Measurements from ENCODE around the gene CTRL.
A peak's percentile ranks its signal among the peaks of the same experiment; 100 is the strongest.

CTRL gene

DNA sequence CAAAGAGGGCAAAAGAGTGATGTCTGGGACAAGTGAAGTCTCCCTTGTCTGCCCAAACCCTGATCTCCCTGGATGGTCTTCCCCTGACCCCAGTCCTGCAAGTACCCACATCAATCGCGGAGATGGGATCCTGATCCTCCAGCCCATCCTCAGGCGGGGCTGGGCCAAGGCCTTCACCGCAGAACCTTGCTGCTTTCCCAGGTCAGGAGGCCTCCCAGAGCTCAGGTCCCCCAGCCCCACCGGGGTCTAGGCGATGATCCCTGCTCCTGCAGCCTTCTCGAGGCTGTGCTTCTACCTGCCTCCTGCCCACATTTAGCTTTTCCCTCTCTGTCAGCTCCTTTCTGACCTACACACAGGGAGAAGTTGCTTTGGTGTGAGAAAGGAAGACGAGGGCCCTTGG lies 30.5 kb upstream of the CTRL start:
- no peak for DNase-seq

DNA sequence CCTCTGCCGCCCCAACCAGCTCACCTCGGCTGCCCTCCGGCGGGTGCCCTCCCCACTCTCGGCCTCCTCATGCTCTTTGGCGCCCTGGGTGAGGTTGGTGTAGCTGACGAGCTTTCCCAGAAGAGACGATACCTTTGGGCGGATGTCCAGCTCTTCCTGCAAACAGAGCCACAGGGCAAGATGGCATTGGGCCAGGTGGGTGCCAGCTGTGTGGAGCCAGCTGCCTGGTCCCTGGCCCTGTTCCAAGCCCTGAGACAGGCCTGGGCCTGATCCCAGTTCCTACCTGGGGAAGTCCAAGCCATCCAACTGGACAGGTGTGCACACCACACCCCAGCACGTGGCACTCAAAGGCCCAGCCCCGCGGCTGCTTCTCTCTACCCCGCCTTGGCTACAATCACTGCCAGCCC lies 29.9 kb upstream of the CTRL start:
- DNase-seq, result peak; percentile 88 to 98 (median 95)

- DNase-seq, result no peak
Observed at GRCh38 chr16:67959536-67960329, 28.1 kb upstream of the CTRL start.

DNA sequence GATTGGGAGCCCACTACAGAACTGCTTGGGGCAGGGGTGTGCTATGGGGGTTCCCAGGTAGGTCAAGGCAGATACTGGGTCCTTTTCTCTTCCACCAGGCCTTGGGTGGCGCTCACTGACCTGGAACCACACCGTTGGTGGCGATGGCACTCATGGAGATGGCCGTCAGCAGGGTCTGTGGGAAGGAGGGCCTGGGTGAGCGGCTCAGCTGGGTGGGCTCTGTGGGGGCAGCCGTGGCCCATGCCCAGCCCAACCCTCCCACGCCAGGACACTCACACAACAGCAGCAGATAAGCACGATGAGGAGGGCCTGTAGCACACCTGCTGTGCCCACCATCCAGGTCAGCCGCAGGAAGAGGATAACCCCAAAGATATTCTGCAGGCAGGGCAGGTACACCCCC lies 26.0 kb upstream of the CTRL start:
- no peak for DNase-seq

GRCh38 chr16:67954421-67955196 lies 22.9 kb upstream of the CTRL start:
- no peak for DNase-seq

- peak in 1 of 3 experiments; percentile 24 for DNase-seq
Observed at GRCh38 chr16:67953641-67954375, 22.1 kb upstream of the CTRL start.

DNA sequence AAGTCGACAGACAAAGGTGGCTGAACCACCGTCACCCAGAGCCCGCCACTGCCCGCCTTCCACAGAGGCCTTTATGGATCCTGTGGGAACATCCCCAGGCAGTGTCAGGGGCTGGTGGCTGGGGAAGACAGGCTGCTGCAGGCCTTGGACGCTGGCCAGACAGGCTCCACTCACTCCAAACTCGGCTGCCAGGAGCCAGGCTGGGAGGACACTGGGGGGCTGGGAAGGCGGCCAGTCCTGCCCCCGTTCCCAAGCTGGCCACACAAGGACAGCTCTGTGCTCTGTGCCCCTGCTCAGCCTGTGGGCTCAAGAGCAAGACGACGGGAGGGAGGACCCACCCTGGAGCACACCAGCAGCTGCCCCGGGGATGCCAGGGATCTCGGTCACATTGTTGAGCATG lies 19.8 kb upstream of the CTRL start:
- no peak for DNase-seq

- no peak for DNase-seq
Observed at GRCh38 chr16:67950335-67950843, 18.7 kb upstream of the CTRL start.

- no peak for DNase-seq
Observed at GRCh38 chr16:67949645-67950044, 18.0 kb upstream of the CTRL start.

GRCh38 chr16:67948015-67948414 lies 16.4 kb upstream of the CTRL start:
- DNase-seq, result no peak

- DNase-seq, result no peak
Observed at GRCh38 chr16:67946966-67947558, 15.4 kb upstream of the CTRL start.

- DNase-seq, result no peak
Observed at GRCh38 chr16:67946128-67946569, 14.5 kb upstream of the CTRL start.

GRCh38 chr16:67945392-67945933 lies 13.8 kb upstream of the CTRL start:
- DNase-seq, result no peak

- no peak for DNase-seq
Observed at GRCh38 chr16:67944690-67945391, 13.2 kb upstream of the CTRL start.

DNA sequence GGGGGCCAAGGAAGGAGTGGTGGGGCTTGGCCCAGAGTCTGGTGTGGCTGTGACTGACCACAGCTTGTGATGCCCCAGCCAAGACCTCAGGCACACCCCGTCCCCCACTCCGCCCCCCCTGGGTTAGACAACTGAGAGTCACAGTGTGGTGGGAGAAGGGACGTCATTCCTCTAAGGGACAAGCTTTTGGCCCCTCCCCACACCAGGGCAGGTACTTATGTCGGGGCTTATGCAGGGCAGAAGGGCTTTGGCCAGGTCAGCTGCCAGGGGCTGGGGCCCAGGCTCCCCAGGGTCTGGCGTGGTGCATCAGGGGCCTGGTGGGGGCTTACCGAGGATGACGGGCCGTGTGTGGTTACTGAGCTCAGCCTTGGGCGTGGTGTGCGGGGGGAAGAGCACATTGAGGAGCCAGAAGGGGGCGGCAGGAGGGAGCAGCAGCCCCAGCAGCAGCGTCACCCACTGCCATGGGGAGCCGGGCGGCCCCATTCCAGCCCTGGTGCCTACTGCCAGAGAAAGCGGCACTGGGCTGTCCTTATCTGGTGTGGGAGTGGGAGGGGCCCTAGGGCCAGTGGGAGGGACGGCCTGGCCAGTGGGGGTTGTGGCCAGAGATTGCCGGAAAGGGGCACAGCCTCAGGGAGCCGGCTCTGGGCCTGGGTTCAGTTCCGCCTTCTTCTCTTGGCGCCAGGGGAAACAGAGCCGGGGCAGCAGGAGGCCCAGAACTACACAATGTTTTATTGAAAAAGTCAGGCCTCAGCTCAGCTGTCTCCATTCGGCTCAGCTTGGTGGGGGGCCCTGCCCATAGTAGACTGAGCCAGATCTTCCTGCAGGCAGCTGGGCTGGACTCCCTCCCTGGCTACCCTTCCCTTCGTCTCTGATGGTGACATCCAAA lies 12.2 kb upstream of the CTRL start, which contains the start of gene LCAT:
TSS of gene LCAT (minus strand) at position 502 of the 886 bp plus-strand sequence. CDS start at position 483, 19 bp downstream.
- no peak for DNase-seq

DNA sequence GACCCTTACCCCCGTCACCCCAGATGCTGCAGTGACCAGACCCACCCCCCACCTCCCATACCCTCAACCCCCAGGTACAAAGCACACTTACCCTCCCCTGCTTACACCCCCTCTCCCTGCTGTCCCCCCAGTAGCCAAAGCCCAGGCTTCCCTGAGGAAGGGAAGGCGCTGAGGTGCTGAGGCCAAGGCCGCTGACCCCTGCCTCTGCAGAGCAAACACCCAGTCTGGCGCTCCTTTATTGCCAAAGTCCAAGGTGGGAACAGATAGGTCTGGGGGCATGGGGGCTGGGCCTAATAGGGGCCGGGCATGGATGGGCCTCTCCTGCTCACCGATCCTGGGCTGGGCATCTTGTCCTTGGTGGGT lies 11.6 kb upstream of the CTRL start:
- no peak for DNase-seq

DNA sequence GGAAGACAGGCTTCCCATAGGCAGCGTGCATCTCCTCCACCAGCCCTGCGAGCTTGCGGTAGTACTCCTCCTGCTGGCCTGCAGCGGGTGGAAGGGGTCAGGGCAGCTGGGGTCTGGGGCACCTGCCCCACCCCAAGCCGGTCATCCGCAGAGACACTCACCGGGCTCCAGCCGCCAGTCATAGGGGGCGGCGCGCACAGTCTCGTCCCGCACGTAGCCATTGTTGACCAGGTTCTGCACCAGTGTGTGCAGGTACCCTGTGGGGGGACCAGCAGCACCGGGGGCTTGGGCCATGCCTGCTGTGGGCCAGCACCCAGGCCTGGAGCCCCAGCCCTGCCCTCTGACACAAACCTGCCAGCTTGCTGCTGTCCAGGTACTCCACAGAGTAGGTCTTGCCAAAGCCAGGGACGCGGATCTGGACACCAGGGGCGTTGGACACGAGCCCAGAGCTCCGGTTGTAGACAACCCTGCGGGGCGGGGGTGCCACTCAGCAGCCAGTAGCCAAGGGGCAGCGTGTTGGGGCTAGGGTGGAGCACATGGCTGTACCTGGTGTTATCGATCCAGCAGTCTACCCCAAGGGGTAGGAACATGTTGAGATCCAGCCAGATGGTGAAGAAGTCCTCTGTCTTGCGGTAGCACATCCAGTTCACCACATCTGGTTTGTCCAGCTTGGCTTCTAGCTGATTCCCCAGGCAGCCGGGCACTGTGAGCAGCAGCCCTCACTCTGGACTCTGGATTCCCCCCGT lies 11.0 kb upstream of the CTRL start:
- DNase-seq, result no peak

DNA sequence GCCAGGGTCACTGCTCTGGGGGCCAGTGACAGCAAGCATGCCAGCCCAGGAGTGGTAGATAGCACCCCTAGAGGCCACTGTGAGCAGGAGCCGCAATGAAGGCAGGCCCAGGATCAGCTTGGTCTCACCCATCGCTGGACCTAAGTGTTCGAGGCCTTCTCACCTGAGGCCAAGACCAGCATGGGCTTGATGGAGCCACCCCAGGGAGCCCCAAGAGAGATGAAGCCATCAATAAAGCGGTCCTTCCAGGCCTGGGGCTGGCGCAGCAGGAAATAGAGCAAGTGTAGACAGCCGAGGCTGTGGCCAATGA lies 10.5 kb upstream of the CTRL start:
- peak in 1 of 3 experiments; percentile 30 for DNase-seq

- no peak for DNase-seq
Observed at GRCh38 chr16:67941469-67942199, 10.0 kb upstream of the CTRL start.
